Measurements from ENCODE around the gene TMC2.
A peak's percentile ranks its signal among the peaks of the same experiment; 100 is the strongest.
"Not testable (repeated sequence)": the region's sequence is repeated elsewhere in the genome, so short reads cannot be mapped to it uniquely, and the experiment has no call there.

Gene TMC2

DNA sequence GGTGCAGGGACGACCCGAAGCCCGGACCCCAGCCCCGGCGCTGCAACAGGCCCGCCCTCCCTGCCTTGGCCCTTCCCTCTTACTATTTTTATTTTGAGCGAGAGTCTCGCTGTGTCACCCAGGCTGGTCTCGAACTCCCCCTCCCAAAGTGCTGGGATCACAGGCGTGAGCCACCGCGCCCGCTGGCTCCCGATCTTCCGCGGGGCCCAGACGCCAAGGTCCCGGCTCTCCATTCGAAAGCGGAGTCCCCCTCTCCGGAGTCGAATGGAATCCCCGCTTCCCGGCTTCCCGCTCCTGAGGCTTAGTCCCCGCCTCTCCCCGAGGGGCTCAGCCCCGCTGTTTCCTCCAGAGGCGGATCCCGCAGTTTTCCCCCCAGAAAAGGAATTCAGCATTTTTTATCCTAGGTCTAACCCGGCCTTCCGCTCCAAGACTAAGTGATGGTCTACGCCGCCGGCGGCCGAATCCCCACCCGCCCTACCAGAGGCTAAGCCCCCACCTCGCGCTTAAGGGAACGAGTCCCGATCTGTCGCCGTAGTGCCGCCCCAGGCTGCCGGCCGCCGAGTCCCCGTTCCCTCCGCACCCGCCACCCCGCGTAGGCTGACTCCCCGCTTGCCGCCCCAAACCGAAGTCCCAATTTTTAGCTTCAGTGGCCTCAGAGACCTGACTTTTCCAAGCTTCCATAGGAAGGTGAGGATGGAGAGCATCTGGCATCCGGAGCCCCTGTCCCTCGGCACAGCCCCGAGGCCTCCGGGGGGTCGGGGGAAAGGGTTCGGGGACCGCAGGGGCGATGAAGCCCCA is 11.5 kb upstream of the TMC2 start:
- no peak for DNase-seq

DNA sequence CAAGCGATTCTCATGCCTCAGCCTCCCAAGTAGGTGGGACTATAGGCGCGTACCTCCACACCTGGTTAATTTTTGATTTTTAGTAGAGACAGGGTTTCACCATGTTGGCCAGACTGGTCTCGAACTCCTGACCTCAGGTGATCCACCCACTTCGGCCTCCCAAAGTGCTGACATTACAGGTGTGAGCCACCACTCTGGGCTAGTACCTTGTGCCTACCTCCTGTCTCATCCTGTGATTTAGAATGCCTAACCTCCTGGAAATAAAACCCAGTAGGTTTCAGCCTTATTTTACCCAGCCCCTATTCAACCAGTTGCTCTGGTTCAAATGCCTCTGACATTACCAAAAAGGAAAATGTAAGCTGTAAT is 10.2 kb upstream of the TMC2 start:
- DNase-seq = not testable (repeated sequence)

DNA sequence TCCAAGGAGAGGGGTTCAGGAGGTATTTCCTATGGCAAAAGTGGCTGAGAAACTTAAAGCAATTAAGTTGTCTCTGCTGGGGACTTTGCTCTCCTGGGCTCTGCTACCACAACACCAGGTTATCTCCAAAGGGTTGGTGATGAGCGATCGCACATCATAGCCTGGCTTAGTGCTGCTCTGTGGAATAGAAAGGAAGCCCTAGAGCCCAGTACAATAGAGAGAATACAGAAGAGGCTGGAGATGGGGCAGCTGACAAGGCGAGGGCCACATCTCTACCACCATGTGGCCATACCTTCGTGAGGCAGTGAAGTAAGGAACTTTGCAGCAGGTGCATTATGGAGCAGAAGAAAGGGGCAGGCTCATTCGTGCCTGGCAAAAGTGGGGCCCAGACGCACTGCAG is 8.6 kb upstream of the TMC2 start:
- no peak for DNase-seq

DNA sequence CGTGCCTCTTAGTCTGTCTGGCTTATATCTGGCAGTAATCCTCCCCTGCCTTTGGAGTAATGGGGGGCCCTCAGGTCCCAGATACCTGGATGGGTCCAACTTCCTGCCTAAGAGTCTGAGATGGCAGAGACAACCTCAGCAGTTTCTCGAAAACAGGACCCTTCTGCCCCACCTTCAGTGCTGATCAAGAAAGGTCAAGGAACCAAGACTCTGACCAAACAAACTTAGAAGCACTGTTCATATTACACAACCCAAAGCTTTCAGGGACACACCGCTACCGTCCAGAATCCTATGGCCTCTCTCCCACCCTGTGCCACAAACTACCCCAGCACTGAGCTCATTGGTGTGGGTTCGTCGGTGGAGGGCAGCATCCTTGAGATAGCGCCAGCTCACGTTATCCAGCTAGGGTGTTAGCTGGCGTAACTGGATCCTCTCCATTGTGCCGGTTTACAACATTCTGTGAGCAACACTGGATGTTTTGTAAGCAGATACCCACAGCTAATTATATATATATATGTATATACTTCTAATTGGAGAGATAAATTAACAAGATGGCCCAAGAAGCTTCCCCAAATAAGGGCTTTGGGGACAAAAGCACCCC is 7.6 kb upstream of the TMC2 start:
- no peak for DNase-seq

GRCh38 chr20:2533118-2533517 is 3.3 kb upstream of the TMC2 start:
- DNase-seq = peak; percentile 42

DNA sequence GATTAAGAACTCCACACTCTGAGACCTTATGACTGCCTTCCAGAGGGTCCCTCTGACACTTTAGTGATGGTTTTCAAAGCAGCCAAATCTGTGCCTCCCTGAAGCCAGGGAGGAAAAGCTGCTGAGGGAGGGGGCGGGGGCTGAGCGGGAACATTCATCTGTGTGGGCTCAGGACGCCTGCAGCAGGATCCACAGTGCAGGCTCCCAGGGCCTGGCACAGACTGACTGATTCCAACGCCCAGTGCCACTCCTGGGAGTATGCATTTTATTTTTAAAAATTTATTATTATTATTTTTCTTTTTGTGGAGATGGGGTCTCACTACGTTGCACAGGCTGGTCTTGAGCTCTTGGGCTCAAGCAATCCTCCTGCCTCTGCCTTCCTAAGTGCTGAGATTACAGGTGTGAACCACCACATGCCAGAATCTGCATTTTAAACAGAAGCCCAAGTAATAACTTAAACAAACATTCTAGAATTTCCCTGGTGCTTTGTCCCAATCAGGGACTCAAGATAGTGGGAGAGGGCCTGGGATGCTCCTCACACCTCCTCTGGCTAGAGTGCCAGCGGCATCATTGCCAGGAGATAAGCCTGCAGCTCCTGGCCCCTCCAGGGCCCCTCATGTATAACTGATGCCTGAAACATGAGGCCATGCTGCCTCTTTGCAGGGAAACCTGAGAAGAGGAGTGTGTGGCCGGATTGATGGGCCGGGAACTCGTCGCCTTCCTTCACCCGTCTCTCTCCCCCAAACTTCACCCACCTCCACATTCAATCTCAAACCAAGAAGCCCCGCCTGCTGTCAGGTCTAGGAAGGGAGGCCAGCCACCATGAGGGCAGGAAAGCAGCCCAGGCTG is 438 bp upstream of the TMC2 start:
- no peak for DNase-seq

DNA sequence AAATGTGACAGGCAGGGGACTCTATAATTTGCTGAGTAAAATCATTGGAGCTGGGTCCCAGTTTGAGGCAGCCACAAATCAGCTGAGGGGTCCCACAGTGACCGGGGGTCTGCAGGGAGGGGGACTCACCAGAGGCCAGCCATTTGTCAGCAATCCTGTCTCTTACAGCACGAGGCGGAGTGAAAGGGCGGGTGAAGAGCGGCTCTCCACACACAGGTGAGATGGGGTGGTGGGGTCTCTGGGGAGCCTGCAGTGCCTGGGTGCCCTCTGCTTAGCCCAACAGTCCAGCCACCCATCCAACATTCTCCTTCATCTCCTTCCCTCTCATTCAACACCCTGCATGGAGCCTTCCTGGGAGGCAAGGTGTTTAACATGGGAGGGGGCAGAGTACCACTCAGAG is 728 bp downstream of the TMC2 start:
- DNase-seq = no peak

GRCh38 chr20:2538356-2538755 is 2.0 kb downstream of the TMC2 start:
- no peak for DNase-seq

GRCh38 chr20:2538931-2539720 is 2.8 kb downstream of the TMC2 start:
- DNase-seq = peak; percentile 40

DNA sequence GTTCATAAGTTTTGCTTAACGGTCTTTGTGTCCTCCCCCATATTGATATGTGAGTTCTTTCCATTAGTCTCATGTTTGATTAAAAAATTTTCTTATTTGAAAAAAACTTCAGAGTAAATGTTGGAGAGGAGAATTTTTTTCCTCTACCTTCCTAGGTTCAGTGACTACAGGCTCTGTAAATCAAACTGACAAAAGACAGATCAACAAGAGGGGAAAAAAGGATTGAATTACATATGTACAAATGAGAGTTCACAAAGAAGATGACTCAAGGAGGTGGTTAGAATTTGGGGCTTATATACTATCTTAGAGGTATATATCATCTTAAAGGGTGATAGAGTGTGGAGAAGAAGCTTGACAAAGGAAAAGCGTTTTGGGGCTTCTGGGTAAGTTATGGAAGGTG is 5.6 kb downstream of the TMC2 start:
- DNase-seq = no peak

- DNase-seq = no peak
Measured at GRCh38 chr20:2542361-2542760, 6.0 kb downstream of the TMC2 start.

DNA sequence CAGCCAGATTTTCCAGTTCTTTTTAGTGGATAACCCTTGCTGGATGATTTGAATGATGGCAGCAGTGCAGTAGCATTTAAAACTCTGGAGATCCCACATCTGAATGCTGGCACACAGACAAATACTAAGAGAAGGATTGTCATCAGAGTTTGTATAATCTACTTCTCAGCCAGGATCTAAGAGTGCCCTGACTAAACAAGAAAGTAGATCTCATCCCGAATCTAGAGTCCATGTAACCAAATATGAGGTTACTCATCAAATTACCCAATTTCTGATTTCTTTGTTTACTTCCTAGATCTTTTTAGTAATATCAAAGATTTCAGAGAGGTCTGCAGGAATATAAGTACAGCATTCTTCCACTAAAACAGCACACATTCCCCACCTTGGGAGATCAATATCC is 7.8 kb downstream of the TMC2 start:
- DNase-seq = no peak

GRCh38 chr20:2545594-2545993 is 9.2 kb downstream of the TMC2 start:
- no peak for DNase-seq

- no peak for DNase-seq
Measured at GRCh38 chr20:2557873-2558580, 21.7 kb downstream of the TMC2 start.

DNA sequence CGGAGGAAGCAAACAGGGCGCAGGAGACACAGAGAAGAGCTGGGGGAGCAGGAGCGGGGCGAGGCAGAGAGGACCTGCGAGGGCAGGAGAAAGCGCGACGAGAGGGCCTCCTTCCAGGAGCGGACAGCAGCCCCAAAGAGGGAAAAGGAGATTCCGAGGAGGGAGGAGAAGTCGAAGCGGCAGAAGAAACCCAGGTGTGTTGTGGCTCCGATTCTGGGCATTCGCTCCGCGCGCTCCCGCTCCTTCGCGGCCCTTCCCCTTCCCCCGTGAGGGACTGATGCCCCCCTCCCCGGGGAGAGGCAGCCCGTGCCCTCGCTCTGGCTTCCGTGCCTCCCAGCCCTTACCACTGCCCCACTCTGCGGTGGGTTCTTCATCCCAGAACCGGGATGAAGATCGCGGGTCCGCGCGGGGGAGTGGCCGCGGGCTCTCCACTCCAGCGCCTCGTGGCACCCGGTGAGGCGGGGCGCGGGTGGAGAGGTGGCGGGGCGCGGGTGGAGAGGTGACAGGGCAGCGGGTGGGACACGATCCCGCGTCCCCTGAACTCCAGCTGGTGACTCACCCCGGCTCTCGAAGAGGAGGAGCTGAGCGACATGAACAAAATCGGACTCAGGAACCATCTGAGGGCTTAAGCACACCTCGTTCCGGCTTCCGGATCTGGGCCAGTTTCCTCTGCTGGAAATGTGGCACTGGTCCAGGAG is 22.4 kb downstream of the TMC2 start:
- peak; percentile 60 for DNase-seq

- no peak for DNase-seq
Measured at GRCh38 chr20:2559279-2559626, 22.9 kb downstream of the TMC2 start.

DNA sequence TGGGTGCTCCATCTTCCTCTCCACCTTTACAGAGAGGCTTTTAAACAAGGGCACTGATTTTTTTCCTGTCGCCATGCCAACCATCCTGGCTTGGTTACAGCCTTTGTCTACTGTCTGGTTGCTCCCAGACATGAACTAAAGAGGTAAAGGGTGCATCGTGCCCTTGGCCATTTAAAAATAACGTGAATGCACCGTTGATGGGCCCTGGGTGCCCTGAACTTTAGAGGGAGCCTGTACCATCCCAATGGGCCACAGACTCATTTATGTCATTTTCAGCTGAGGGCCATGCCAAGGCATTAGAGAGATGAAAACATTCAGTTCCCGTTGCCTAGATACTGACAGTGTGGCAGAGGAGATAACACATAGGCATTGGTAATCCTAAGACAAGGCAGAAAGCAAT is 23.3 kb downstream of the TMC2 start:
- no peak for DNase-seq

- DNase-seq = no peak
Measured at GRCh38 chr20:2563116-2563515, 26.7 kb downstream of the TMC2 start.

DNA sequence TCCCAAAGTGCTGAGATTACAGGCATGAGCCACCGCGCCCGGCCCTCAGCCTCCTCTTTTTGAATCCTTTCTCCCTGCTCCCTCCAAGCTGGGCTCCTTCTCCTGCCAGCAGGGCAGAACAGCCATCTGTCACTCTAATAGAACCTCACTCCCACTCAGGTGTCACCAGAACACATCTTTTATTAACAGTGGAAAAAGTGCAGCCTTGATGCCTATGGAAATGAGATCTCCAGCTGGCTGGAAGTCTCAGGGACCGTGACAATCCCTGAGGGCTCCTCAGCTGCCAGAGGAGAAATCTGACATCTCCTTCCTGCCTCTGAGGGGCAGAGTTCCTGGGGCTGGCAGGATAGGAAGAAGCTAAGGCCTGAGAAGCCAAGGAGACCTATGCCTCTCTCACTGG is 28.0 kb downstream of the TMC2 start:
- DNase-seq = no peak

GRCh38 chr20:2575682-2576081 is 39.3 kb downstream of the TMC2 start:
- DNase-seq = no peak

DNA sequence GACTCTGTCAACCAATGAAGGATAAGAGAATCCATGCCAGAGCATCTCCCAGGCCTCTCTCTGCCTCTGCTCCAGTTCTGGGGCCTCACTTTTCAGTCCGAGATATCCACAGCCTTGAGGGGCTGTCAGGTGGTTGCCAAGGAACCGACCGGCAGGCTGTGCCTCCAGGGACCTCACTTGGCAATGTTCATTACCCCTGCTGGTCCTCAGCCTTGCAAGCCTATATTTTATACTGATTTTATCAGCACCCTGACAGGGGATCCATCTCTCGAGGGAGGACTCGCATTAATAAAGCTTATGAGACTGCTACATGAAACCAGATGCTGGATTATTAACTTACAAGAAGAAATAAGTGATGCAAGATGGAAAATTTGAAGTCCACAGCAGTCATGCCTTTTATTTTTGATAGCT is 39.9 kb downstream of the TMC2 start:
- DNase-seq = no peak
